HG03469 (cell line): Measurements from ENCODE around the gene KIF13A.
"Not testable (repeated sequence)": the region's sequence is repeated elsewhere in the genome, so short reads cannot be mapped to it uniquely, and the experiment has no call there.

Source experiments
- ATAC-seq: cut with Tn5 transposase; IDR thresholded peaks from one replicate; pipeline ENCODE4 v1.9.1; 2021; ENCODE audit warnings: mild to moderate bottlenecking, moderate library complexity, moderate number of reproducible peaks; ENCODE audit not compliant: unreplicated experiment

KIF13A gene

GRCh38 chr6:17851720-17852161 lies 135.7 kb downstream of the KIF13A start:
- ATAC-seq: no peak

GRCh38 chr6:17851001-17851719 lies 136.3 kb downstream of the KIF13A start:
- peak; percentile 65 for ATAC-seq

- no peak for ATAC-seq
These were observed 137.2 kb downstream of the KIF13A start for GRCh38 chr6:17850281-17850680.

GRCh38 chr6:17847203-17847760 lies 140.2 kb downstream of the KIF13A start:
- ATAC-seq: no peak

- ATAC-seq: no peak
These were observed 140.7 kb downstream of the KIF13A start for GRCh38 chr6:17846762-17847161.

- no peak for ATAC-seq
These were observed 141.8 kb downstream of the KIF13A start for GRCh38 chr6:17845598-17845997.

- not testable (repeated sequence) for ATAC-seq
These were observed 142.5 kb downstream of the KIF13A start for GRCh38 chr6:17844967-17845366.

GRCh38 chr6:17842934-17843821 lies 144.3 kb downstream of the KIF13A start:
- ATAC-seq: no peak

GRCh38 chr6:17842014-17842776 lies 145.2 kb downstream of the KIF13A start:
- no peak for ATAC-seq

GRCh38 chr6:17839513-17840223 lies 147.8 kb downstream of the KIF13A start:
- ATAC-seq: no peak

GRCh38 chr6:17836293-17836692 lies 151.1 kb downstream of the KIF13A start:
- no peak for ATAC-seq

- ATAC-seq: no peak
These were observed 151.7 kb downstream of the KIF13A start for GRCh38 chr6:17835784-17836183.

- ATAC-seq: no peak
These were observed 156.3 kb downstream of the KIF13A start for GRCh38 chr6:17831135-17831534.

- ATAC-seq: no peak
These were observed 157.5 kb downstream of the KIF13A start for GRCh38 chr6:17829905-17830304.

GRCh38 chr6:17828149-17828548 lies 159.3 kb downstream of the KIF13A start:
- ATAC-seq: no peak

GRCh38 chr6:17826301-17826700 lies 161.1 kb downstream of the KIF13A start:
- ATAC-seq: no peak

GRCh38 chr6:17820055-17820454 lies 167.4 kb downstream of the KIF13A start:
- no peak for ATAC-seq

GRCh38 chr6:17817763-17818162 lies 169.7 kb downstream of the KIF13A start:
- no peak for ATAC-seq

- ATAC-seq: no peak
These were observed 170.4 kb downstream of the KIF13A start for GRCh38 chr6:17816921-17817611.

GRCh38 chr6:17813542-17813941 lies 173.9 kb downstream of the KIF13A start:
- no peak for ATAC-seq
